HS-5 (cell line): ENCODE data around the gene SMARCC2.

Experiments
- DNase-seq: peaks from one replicate; pipeline ENCODE4 v3.0.0-alpha.2; 2012; ENCODE audit warnings: low read depth

The SMARCC2 gene

DNA sequence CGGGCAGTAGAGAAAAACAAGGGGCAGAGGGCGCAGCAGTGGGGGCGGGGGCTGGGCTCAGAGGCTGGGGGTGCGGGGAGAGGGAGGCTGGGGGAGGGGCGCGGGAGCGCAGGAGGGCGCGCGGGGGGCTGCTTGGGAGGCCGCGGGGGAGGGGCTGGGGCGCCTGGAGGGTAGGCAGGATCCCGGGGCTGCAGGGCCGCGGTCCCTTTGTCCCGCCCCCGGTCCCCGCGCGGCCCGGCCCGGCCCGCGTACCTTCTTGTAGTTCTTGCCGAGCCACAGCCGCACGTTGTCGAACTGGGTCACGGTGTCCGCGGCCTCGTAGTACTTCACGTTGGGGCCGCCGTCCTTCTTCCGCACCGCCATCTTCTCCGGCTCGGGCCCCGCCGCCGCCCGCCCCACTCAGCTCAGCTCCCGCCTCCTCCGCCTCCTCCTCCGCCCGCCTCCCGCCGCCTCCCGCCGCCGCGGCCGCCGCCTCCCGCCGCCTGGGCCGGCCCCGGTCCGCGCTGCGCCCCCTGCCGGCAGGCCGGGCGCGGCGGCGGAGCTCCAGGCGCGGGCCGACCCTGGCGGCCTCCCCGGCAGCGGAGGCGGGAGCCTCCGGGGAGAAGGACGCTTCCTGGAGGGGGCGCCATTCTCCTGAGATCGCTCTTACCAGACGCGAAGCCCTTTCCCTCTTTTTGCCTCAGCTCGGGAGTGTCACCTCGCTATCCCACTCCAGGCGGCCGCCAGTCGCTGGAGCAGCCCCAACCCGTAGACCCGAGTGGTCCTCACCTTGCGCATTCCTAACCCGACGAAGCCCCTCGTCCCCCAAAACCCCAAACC is at the start of gene SMARCC2:
Gene SMARCC2, minus strand, starts transcription at position 385 of the 819 bp plus-strand sequence. Its CDS starts 22 bp downstream, at position 363.
- DNase-seq = peak; percentile 51

DNA sequence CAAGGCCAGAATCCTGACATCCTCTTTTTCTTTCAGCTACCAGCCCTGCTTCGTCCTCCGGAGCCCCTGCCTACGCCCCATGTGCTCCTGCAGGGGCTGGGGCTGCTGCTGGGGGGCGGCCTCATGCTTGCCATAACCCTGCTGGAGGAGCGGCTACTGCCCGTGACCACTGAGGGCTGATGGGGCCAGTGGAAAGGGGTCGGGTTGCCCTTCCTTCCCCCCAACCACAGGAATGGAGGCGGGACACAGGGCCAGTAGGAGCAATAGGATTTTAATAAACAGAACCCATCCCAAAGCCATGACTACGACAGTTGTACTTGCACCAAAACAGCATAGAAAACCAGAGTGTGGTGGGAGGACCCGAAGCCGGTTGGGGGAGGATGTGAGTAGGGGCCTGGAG is 48.3 kb upstream of the SMARCC2 start:
- no peak for DNase-seq

DNA sequence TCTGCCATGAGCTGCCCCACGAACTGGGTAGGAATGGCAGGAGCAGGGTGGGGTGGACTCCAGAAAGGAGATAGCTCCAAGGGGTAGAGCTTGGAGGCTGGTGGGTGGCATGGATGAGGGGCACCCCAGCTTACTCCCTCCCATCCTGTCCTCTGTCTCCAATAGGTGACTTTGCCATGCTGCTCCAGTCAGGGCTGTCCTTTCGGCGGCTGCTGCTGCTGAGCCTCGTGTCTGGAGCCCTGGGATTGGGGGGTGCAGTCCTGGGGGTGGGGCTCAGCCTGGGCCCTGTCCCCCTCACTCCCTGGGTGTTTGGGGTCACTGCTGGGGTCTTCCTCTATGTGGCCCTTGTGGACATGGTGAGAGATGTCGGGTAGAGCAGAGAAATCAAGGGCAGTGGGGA is 47.7 kb upstream of the SMARCC2 start:
- DNase-seq = no peak

DNA sequence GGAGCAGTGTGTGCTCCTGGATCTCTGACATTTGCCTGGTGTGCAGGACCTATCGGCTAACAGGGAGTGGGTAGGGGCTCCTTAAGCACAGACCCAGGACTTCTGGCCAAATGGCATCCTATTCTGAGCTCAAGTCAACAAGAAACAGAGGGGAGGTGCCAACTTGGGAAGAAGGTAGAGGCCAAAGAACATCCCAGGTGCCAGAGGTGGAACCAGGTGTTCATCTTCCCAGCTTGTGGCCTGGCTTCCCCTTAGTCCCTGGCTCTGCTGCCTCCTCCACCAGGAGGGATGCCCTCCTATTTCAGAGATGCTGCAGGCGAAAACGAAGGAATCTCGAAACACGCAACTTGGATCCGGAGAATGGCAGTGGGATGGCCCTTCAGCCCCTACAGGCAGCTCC is 46.8 kb upstream of the SMARCC2 start:
- DNase-seq = no peak

DNA sequence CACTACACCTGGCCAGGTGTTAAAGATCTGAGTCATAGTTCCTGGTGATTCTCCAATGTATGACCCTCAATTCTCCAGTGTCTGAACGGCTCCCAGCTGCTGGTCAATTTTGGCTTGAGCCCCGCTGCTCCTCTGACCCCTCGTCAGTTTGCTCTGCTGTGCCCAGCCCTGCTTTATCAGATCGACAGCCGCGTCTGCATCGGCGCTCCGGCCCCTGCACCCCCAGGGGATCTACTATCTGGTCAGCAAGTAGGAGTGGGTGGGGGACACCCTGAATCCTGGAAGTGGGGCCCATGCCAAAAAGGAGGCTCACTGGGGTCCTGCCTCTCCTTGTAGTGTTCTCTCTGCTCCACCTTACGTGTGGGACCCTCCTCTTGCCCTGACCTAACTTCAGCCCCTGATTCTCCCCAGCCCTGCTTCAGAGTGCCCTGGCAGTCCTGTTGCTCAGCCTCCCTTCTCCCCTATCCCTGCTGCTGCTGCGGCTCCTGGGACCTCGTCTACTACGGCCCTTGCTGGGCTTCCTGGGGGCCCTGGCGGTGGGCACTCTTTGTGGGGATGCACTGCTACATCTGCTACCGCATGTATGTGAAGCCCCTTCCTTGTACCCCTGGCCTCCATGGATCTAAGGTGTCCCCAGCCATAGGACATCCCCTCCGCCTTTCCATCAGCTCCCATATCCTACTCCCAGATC is 45.6 kb upstream of the SMARCC2 start:
- DNase-seq = no peak

DNA sequence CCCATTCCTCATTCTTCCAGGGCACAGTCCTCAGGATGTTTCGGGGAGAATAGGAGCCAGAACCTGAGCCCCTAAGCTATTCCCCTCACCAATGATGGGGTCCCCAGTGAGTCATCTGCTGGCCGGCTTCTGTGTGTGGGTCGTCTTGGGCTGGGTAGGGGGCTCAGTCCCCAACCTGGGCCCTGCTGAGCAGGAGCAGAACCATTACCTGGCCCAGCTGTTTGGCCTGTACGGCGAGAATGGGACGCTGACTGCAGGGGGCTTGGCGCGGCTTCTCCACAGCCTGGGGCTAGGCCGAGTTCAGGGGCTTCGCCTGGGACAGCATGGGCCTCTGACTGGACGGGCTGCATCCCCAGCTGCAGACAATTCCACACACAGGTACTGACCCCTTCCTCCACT is 41.9 kb upstream of the SMARCC2 start:
- no peak for DNase-seq

DNA sequence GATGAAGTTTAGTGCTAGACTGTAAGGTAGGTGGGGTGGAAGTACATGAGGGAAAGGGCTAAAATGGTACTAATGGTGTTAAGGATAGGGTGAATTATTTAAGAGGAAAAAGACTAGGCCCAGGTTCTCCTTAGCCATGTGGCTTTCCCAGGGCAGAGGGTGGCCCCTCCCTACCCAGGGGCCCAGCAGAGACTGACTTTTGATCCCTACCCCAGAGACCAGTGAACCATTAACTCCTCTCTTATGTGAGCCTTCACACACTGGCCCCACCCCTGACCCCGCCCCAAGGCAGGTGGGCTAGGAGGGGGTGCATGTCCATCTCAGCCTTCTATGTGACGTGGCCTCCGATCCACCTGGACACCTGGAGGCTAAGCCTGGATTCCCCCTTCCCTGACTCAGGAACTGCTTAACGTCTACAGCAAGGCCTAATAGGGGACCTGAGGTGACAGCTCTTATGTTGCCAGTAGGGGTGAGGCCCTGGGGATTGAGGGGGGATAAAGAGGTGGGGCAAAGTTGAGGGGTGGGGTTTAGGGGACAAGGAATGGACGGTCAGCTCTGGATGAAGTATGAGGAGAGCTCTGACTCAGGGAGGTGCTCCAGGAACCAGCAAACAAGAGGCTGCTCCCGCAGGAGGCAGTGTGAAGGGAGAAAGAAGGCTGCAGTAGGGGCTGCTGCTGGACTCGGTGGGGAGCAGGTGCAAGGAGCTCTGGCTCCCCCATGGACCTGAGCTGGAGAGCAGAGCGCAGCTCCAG is 41.3 kb upstream of the SMARCC2 start:
- no peak for DNase-seq

DNA sequence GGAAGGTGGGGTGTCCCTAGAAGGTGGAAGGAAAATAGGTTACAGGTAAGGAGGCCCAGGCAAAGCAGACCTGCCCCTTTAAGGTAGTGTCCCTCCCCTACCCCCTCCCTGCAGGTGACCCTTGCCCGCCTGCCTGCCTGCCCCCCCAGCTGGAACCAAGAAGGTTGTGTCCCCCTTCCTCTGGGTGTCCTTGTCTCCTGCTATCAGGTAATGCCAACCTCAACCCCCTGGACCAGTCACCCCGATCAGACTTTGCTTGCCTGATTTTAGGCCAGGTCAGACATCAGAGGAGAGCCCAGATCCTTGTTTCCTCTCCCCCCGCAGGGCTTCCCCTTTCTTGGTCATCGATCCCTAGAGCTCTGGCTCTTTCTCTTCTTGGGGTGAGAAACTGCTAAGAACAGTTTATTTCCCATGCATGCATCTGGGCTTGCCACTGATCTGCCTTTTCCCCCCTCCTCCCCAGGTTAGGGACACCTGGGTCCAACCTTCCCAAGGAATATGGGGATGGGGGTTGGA is 40.7 kb upstream of the SMARCC2 start, which contains the start of gene SLC39A5:
Gene SLC39A5, plus strand, starts transcription at position 136 of the 516 bp plus-strand sequence. CDS start 1,224 bp downstream, outside the sequence.
- DNase-seq = no peak

DNA sequence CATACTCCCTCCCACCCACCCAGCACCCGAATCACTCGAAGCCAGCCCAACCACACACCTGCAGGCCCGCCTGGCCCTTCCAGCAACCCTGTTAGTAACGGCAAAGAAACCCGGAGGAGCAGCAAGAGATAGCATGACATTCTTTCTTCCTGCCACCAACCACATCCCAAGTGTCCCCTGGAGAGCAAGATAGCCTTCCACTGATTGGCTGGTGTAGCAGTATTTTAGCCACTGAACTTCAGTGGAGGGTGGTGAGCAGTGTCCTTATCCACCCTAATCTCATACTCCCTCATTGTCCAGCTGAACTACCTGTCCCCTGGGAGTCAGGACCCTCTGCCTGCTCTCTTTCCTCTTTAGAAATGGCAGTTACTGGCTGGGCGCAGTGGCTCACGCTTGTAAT is 39.8 kb upstream of the SMARCC2 start:
- DNase-seq = no peak

DNA sequence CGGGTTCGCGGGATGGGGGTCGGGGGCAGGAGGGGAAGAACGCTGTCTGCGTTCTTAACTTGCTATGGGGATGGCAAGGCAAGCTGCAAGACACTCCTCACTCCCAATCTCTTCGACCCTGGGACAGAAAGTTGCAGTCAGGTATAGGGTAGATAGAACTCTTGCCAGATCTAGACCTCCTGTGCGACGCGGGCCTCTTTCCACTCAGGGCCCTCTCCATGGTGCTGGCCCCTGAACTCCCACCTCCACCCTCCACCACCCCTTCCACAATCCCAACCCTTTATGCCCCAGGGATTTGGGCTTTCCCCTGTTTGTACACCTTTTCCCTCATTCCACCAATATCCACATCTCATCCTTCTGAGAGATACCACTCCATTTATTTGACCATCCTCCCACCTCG is 35.7 kb upstream of the SMARCC2 start:
- no peak for DNase-seq

DNA sequence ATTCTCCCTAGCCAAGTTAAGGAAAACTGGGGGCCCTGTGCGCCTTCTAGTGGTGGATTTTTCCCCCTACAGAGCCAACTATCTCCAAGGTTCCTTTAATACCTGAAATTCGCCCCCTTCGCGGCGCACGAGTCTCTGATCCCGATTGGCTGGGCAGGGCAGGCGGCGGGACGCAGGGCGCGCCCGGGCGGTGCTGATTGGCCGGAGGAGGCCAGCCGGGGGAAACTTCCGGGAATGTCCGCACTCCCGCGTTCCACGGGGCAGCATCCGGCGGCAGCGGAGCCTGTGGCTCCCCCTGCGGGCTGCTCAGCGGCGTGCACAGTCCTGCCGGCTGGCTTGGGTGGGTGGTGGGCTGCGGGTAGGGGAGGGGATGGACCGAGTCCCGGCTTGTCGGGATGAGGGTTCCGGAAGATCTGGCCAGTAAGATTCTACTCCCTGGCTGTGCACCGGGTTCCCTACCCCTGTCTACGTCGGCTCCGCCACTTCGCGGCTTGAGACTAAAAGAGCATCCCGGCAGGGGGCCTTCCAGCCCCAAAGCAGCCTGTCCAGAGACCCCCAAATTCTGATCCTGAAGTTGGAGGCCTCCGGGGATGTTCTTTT is 34.9 kb upstream of the SMARCC2 start, which contains the start of gene NABP2:
Gene NABP2, plus strand, starts transcription at position 241 of the 600 bp plus-strand sequence. CDS start 515 bp downstream, outside the sequence.
- peak; percentile 94 for DNase-seq

DNA sequence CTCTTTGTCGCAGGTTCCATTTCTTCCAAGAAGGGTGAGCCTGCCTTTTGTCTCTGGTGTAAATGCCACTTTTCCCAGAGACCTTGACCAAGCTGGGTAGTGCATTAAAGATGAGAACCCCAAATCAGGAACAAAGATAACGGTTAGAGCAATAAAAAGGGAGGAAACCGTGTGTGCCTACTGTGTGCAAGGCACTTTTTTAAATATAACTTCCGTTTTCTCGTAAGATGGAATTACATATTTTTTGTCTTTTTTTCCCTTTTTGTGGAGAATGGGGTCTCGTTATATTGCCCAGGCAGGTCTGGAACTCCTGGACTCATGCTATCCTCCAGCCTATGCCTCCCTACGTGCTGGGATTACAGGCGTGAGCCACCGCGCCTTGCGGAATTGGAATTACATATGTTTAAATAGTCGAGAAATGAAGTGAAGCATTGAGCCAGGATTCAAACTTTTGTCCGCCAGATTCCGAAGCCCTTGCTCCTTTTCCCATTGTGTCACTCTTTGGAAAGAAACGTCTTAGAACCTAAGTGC is 34.4 kb upstream of the SMARCC2 start:
- DNase-seq = no peak

DNA sequence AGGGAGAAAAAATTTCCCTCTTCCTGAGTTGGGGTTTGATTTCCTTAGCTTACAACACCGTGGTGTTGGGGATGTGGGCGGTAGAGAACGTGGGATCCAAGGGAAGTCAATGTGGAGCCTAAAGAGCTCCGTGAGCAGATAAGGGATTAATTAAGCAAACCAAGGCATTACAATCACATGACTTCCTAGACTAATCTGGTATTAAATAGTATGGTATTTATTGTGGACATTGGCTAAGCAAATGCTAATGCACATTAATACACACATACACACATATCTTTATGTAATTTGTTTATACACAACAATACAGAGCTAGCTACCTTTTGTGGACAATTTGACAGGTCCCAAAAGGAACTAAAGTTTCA is 33.2 kb upstream of the SMARCC2 start:
- no peak for DNase-seq

DNA sequence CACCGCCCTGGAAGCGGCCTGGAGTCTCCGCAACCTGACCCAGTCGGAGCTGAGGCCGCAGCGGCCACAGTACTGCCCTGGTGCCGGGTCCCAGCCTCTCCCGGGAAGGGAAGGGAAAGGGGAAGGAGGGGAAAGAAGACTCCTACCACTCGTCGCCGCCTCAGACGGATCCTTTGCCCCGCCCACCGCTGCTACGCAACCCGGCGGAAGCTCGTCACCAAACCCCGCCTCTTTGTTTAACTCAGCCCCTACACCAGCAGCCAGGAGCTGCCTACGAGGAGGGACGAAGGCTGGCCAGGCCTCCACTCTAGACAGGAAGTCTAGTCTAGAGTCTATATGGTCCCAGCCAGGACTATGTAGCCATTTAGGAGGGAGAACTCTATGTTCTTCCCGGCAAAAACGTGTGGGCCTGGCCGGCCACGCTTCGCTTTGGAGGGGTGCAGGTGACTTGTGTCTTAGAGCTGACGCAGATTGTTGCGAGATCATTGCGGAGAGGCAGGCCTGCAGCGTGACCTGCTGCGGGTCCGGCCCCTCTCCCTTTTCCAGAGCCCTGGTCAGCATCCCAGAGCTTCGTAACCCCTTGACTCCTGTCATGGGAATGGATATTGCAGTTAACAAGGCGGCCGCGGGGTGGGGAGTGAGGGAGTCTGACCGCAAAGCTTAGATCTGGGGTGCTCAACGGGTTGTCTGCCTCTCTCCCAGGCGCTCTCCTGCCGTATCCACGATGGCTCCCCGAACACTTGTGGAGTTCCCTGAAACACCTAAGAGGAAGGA is 32.7 kb upstream of the SMARCC2 start, which contains the start of gene RNF41:
Gene RNF41, minus strand, starts transcription at position 166 of the 774 bp plus-strand sequence. CDS start 7,875 bp downstream, outside the sequence.
- DNase-seq = peak; percentile 91

DNA sequence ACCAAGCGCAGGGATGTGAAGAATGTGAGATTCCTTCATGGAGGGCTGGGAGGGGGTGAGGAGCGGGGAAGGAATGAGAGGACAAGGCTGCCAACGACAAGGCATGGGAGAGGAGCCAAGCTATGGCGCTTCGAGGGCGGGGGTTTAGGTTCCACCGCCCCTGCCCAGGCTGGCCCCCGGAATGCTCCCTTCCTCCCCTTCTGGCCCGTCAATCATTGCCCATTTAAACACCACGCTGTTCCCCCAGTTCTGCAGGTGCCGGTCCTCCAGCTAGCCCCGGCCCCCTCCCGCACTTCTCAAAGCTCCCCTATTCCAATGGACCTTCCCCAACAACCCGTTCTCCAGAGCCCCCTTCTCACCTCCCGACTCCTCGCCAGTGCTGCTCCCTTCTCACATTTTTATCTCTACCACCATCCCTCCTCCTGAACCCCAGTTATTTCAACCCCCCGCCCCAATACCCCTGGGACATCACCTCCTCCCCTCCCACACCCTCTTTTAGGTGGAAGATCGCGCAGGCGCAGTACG is 32.0 kb upstream of the SMARCC2 start:
- DNase-seq = peak; percentile 38

DNA sequence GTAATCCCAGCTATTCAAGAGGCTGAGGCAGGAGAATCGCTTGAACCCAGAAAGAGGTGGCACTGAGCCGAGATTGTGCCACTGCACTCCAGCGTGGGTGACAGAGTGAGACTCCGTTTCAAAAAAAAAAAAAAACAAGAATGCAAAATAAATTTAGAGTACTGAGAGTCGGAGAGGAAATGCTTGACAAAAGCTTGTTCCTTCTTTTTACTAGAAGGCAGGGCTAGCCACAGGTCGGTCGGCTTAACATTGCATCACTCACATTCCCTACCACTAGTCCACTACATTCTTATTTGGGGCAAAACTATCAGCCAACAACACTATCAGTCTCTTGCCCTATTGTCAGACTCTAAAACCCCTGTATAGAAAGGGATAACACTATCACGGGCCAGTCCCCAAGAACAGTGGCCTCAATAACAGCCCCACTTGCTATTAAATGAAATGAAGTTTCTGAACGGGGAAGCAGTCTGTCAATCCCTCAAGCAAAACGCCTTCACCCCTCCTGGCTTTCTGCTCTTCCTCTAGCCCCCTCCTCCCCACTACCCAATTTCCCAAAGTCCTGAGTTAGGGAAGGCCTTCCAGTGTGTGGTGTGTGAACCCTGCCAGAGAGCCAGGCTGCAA is 31.4 kb upstream of the SMARCC2 start:
- no peak for DNase-seq

DNA sequence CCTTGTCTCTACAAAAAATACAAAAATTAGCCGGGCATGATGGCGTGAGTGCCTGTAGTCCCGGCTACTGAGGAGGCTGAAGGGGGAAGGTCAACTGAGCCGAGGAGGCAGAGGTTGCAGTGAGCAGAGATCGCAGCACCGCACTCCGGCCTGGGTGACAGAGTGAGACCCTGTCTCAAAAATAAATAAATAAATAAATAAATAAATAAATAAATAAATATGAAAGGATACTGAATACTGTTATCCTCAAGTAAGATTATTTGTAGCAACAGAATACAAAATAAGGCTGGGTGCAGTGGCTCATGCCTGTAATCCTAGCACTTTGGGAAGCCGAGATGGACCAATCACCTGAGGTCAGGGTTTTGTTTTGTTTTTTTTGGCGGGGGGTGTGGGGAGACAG is 30.6 kb upstream of the SMARCC2 start:
- DNase-seq = no peak

DNA sequence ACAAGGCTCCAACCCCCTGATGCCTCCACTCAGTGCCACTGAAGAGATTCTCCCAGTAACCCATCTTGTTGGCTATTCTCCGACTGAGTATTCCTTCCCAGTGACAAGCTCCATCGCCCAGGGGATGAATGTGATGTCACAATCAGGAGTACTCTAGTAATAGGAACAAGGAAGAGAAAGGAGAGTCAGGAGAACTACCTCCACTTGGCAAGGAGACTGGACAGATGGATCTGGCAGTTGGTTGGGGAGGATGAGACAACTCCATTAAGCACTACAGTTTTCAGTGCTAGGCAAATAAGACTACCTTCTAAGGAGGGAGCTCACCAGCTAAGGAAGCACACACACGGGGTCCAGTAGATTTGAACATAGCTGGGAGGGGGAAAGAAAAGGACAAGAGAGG is 27.2 kb upstream of the SMARCC2 start:
- no peak for DNase-seq

DNA sequence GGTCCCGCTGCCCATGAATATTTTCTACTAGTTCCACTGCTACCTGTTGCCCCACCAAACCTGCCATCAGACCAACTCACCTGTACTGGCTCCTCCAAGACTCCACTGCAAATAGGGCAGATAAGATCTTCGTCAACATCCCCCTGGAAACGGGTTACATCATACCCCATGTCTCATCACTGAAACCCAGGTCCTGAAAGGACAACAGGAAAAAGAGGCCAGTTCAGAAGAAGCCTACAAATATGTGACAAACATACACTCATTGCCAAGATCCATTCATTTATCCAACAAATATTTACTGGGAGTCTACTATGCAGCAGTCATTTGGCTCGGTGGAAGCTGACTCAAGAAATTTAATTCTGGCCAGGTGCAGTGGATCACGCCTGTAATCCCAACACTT is 24.6 kb upstream of the SMARCC2 start:
- no peak for DNase-seq

DNA sequence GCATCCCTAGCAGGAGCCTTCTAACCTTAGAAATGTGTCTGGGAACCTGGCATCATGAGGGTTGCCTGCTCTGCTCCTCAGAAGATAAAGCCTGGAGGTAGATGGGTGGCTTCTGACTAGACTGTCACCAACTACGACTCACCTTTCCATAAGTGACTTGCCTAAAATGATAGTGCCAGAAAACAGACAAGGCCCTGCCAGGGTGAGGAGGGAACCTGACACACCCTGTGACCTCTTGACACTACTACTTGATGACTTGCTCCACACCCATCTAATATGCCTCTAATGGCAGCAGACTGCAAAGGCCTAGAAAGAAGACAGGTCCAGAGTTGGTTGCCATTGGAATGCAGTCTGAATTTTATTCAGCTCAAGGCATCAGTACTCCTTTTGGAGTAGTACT is 23.1 kb upstream of the SMARCC2 start:
- DNase-seq = no peak
